GM13977 (cell line): ENCODE measurements around the gene UFSP1.

ENCODE experiments used
- DNase-seq: peaks from one replicate; pipeline ENCODE4 v3.0.0; 2012; ENCODE audit warnings: low spot score
- in situ Hi-C: fragments of 300-500 bp; cut with MboI; formaldehyde crosslinking; loops from one replicate; pipeline ENCODE4 v1.12.0; 2022; ENCODE audit warnings: low sequenced_read_pairs, low pct_unique_long_range_greater_than_20kb, mixed read lengths, inconsistent platforms; ENCODE audit not compliant: unreplicated experiment
- TF ChIP-seq, protein P1 (sequence below): IDR thresholded peaks from 2 replicates; pipeline ENCODE4 v1.5.1; 2012; ENCODE audit warnings: mild to moderate bottlenecking, control low read depth; ENCODE audit not compliant: insufficient read depth; ENCODE audit errors: extremely low read depth, missing control alignments

Gene UFSP1

DNA sequence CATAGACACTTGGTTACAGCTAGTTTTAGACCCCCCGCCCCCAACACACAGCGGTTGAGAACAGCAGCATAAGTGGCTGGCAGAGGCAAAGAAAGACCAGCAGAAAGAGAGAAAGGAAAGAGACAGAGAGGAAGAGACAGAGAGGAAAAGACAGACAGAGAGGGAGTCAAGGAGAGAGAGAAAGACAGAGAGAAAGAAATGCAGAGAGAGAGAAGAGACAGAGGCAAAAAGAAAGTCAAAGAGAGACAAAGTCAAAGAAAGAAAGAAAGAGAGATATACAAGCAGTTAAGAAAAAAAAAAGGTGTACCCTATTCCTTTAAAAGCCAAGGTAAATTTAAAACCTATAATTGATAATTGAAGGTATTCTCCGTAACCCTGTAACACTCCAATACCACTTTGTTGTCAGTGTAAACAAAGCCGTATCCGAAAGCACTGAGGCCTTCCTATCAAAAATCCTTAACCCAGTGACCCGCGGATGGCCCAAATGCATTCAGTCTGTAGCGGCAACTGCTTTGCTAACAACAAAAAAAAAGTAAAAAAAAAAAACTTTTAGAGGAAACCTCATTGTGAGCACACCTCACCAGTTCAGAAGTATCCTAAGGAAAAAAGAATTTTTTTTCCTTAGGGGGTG lies 48.9 kb downstream of the UFSP1 start:
- DNase-seq: no peak
- in situ Hi-C loops: no loop called here
- TF ChIP-seq, protein P1, sequence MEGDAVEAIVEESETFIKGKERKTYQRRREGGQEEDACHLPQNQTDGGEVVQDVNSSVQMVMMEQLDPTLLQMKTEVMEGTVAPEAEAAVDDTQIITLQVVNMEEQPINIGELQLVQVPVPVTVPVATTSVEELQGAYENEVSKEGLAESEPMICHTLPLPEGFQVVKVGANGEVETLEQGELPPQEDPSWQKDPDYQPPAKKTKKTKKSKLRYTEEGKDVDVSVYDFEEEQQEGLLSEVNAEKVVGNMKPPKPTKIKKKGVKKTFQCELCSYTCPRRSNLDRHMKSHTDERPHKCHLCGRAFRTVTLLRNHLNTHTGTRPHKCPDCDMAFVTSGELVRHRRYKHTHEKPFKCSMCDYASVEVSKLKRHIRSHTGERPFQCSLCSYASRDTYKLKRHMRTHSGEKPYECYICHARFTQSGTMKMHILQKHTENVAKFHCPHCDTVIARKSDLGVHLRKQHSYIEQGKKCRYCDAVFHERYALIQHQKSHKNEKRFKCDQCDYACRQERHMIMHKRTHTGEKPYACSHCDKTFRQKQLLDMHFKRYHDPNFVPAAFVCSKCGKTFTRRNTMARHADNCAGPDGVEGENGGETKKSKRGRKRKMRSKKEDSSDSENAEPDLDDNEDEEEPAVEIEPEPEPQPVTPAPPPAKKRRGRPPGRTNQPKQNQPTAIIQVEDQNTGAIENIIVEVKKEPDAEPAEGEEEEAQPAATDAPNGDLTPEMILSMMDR: no peak

DNA sequence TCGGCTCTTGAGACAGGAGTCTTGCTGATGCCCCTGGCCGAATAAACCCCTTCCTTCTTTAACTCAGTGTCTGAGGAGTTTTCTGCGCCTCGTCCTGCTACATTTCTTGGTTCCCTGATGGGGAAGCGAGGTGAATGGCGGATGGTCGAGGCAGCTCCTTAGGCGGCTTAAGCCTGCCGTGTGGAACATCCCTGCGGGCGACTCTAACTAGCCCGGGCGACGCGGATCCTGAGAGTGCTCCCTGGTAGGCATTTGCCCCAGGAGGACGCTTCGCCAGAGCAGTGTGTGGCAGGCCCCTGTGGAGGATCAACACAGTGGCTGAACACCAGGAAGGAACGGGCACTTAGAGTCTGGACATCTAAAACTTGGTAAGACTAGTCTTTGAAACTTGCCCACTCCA lies 50.2 kb downstream of the UFSP1 start:
- in situ Hi-C loops: no loop called here
- DNase-seq: no peak
- TF ChIP-seq, protein P1: no peak
